MV-4-11 (cell line): ENCODE measurements around the gene TSPAN6.

Experiments used
- DNase-seq: peaks from one replicate; lab custom pipeline; 2025; lab: John Stamatoyannopoulos, UW

Gene TSPAN6

GRCh38 chrX:100647739-100648138, 11.1 kb upstream of the TSPAN6 start:
- DNase-seq, result no peak

DNA sequence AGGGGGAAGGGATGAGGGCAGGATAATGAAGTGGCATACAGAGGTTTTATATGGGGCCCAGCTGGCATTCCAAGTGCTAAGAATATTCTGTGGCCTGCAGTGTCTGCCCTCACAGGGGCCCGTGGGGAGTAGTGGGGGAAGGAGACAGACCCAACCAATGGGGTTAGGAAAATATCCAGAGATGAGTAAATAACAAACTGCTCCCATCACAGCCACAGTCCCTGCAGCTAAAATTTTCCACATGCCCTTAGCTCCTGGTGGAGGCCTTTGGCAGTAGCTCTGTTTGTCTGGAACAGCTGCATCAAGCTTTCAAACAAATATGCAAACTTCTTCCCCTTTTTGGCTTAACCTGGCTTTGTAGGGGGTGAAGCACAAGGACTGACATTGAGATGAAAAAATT, 10.5 kb upstream of the TSPAN6 start:
- peak; percentile 2 for DNase-seq

GRCh38 chrX:100645106-100645505, 8.5 kb upstream of the TSPAN6 start:
- DNase-seq, result no peak

- DNase-seq, result peak; percentile 82
Measured at GRCh38 chrX:100643956-100644860, 7.6 kb upstream of the TSPAN6 start, which contains the start of gene SRPX2. Gene SRPX2 (plus strand): TSS chrX:100644199. CDS start chrX:100646323, 2,124 bp downstream.

DNA sequence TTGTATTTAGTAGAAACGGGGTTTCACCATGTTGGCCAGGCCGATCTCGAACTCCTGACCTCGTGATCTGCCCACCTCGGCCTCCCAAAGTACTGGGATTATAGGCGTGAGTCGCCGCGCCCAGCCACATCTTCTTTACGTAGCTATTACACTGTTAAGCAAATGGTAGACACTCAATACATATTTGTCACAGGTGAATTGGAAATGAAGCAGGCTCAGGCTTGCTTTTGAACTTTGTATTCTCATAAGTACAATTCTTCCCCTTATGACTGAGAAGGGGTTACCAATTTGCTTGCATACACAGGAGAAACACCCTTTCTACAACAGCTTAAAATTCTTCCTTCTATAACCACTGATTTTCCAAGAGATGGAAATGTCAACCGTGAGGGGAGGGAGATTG, 6.6 kb upstream of the TSPAN6 start:
- no peak for DNase-seq

GRCh38 chrX:100642290-100642689, 5.7 kb upstream of the TSPAN6 start:
- no peak for DNase-seq

DNA sequence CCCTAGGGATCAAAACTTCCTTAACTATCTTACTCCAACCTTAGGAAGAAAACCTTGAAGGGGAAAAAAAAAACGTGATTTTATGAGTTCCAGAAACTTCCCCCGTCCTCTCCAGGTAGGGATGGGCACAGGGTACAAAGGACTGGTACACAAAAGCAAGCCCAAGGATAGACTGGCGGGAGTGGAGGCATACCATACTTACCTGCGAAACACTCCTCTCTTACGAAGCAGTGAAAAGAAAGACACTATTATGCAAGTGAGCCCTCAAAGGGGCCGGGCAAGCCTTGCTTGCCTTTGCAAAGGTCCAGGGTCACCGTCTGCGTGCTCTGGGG, 651 bp downstream of the TSPAN6 start:
- DNase-seq, result no peak

GRCh38 chrX:100635040-100635439, 1.6 kb downstream of the TSPAN6 start:
- no peak for DNase-seq

DNA sequence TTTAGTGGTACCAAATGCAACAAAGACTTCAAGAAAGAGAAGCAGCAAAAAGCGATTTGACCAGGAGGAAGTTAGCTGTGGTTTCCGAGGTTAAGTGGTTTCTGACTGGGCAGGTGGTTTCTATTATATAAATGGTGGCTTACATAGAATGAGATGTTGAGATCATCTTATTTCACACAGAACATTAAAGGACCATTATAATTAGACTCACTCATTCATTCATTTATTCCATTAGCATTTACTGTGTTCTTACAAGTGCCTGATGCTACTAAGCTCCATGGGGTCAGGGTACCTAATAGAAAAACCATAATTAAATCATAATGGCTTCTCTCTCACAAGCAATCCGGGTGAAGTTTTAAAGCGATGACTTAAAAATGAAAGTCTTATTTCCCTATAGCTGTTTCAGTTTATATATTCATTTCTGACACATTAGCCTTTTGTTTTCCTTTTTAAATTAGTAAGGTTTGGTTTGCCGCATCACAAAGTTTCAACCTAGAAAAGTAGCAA, 10.6 kb downstream of the TSPAN6 start:
- DNase-seq, result peak; percentile 67

DNA sequence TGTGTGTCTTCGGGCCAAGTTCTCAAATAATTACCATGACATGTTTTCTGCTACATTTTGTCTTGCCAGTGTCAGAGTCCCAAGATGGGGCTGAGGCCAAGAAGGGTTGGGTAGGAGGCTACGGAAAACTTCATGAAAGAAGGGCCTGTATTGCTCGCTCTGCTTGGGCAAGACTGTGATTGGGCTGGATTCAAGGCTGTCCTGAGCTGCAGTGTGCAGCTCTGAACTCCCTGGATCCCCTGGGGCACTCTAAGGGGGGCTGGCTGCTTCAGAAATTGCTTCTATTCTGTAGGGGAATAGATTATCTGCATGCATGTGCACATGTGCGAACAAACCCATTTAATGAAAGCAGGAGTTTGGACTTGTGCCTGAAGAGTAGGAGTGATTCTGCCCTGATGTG, 13.6 kb downstream of the TSPAN6 start:
- DNase-seq, result no peak

DNA sequence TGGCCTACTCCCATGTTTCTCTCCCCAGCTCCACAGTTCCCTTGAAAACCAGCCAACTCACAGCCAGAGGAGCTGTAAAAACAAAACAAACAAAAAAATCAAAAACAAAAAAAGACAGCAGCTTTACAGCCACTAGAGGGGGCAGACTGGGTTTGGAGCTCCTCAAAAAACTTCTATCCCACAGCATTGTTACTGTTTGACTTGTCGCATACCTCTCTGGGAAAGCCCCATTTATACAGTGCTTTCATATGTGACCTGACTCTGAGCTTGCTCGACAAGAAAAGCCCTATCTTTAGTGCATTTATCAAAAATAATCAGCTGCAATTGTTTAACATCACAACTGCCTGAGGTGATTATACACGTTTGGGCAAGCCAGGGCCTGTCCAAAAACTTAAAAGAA, 21.6 kb downstream of the TSPAN6 start:
- peak; percentile 2 for DNase-seq

GRCh38 chrX:100611951-100612350, 24.7 kb downstream of the TSPAN6 start:
- no peak for DNase-seq

DNA sequence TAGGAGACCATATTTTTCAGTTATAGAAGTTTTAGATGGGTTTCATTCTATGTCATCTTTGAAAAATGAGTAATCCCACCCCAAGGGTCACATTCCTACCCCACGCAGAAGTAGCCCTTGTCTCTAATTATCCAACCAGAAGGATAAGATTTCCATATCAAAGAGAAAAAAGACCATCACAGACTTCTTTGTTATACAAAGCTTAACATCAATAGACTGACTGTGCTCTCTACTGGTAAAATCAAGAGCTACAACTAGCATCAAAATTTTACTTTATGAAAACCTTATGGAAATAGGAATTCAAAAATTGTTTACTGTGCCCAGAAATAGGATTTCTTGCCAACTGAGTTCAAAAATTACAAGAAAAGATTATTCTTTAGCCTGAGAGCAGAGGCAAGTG, 27.0 kb downstream of the TSPAN6 start:
- no peak for DNase-seq

DNA sequence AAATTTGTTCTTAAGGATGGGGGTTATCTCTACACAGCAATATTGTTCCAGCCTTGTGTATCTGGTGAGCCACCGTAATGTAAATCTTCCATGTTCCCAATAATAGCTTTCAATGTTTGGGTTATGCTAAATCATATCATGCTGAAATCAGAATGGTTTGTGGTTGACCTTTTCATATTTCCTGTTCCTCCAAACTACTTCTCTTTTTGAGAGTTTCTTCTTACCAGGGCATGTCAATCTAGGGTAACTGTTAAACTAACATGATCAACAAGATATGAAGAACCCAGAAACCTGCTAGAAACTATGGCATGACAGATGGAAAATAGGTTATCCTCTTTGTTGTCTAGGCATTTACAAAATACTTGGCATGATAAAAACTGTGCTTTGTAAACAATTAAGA, 29.9 kb downstream of the TSPAN6 start:
- DNase-seq, result peak; percentile 68

GRCh38 chrX:100600758-100601157, 35.8 kb downstream of the TSPAN6 start:
- no peak for DNase-seq

GRCh38 chrX:100600340-100600739, 36.3 kb downstream of the TSPAN6 start:
- DNase-seq, result no peak

DNA sequence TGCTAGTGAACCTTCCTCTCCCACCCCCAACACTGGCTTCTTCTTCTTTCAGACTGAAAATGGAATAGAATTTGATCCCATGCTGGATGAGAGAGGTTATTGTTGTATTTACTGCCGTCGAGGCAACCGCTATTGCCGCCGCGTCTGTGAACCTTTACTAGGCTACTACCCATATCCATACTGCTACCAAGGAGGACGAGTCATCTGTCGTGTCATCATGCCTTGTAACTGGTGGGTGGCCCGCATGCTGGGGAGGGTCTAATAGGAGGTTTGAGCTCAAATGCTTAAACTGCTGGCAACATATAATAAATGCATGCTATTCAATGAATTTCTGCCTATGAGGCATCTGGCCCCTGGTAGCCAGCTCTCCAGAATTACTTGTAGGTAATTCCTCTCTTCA, 37.1 kb downstream of the TSPAN6 start:
- DNase-seq, result no peak

- DNase-seq, result no peak
Measured at GRCh38 chrX:100596601-100597000, 40.0 kb downstream of the TSPAN6 start.

DNA sequence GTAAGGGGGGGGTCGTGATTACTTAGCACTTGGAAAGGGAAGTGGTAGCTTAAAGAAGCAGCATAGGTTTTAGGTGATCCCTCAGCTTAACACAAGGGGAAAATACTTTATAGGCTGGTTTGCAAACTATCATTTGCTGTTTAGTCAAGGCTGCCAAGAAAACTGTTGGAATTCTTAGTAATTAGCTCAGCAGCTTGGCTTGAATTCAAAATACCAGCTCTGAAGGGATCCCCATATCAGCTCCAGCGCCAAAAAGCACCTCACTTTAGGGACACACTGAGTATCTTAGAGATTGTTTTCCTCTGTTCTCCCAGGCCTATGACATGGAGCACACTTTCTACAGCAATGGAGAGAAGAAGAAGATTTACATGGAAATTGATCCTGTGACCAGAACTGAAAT, 43.0 kb downstream of the TSPAN6 start:
- DNase-seq, result no peak

- no peak for DNase-seq
Measured at GRCh38 chrX:100593126-100593525, 43.5 kb downstream of the TSPAN6 start.

DNA sequence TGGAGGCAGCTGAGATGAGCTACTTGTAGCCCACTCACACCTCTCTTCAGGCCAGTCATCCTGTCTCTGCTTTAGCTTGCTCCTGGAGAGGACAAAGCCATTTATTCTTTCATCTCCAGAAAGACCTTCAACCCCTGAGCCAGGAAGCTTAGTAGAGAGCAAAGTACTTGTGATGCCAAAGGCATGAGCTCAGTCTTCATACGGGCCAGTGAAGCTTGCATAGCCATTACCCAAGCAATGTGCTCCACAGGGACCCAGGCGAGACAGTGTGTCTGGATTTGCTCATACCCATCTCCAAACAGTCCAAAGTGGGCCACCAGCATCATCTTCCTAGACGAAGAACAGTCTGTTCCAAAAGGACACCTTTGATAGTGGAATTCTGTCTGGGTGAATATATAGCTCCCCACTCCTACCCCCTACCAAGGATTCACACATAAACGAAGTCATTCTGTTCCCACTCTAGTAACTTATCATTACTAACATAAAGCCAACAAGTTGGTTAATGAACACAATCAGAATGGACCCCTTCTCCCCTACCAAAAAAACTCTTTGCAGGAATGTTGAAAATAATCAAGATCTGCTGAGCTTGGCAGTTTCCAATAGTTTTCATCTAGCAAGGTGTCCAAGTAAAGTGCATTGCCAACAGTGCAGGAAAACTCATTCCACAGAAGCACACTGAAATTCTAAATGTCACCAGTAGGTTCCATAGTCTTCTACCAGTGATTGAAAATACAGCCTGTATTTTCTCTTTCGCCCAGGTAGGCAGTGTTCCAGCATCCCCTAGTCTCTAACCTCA, 45.2 kb downstream of the TSPAN6 start:
- DNase-seq, result no peak

- no peak for DNase-seq
Measured at GRCh38 chrX:100587861-100588260, 48.7 kb downstream of the TSPAN6 start.

- no peak for DNase-seq
Measured at GRCh38 chrX:100586747-100587146, 49.9 kb downstream of the TSPAN6 start.
